ENCODE measurements around the gene FKBP15.
"Not testable (repeated sequence)": the region's sequence is repeated elsewhere in the genome, so short reads cannot be mapped to it uniquely, and the experiment has no call there.

The FKBP15 gene

DNA sequence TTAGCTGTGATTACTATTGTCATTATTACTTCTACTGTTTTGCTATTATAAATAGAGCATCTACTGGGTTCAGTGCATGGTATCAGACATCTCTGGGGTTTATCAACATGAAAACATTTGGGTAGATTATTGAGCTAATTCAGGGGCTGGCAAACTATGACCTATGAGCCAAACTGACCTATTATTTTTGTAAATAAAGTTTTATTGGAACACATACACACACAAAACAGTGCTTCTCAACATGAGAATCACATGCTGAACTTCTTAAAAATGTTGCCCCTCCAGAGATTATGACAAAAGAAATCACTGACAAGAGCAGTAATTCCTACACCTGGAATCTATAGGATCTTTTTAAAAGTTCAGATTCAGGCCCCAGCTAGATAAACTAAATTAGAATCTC is 39.9 kb downstream of the FKBP15 start:
- DNase-seq = no peak

DNA sequence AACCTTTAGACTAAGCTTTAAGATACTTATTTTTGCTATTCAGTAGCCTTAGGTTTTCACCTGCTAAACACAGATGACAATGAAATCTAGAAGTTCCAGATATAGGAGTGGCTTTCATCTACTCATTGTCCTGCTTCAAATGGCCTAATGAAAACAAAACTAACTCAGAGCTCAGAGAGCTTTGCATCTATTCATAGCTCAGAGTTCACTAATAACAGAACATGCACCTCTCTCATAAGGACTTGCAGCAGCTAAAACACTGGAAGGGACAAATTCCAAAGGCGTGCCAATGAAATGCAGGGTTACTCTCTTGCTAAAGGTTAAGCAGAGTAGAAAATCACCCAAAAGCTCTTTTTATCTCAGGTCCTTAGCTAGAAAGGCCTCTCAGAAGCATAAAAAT is 41.2 kb downstream of the FKBP15 start:
- no peak for DNase-seq

DNA sequence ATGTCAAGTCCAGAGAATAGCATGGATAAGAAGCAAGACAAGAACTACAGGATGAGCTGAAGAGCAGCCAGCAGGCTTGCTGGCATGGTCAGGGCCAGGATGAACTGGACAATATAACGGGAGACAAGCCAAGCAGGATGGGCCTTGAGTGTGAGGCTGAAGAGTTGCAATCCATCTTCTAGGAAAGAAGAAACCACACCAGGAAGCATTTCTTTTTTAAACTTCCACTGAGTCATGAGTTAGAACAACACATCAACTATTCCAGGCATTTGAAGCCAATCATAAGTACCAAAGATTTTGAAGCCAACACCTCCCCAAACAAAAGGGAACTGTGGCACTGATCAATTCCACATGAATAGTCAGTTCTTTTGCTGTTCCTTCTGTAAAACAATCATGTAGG is 43.0 kb downstream of the FKBP15 start:
- no peak for DNase-seq

DNA sequence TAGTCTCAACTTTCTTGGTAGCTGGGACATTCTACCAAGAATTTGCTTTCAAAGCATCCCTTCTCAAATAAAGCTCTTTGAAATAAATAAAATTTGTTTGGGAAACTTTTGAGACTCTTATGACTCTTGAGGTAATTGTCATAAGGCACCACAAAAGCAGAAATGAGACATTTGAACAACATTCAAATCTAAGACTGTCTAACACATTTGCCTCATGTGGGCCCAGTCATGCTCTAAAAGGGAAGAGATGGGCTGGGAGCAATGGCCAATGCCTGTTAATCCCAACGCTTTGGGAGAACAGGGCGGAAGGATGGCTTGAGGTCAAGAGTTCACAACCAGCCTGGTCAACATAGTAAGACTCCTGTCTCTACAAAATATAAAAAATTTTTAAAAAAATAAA is 43.8 kb downstream of the FKBP15 start:
- no peak for DNase-seq

DNA sequence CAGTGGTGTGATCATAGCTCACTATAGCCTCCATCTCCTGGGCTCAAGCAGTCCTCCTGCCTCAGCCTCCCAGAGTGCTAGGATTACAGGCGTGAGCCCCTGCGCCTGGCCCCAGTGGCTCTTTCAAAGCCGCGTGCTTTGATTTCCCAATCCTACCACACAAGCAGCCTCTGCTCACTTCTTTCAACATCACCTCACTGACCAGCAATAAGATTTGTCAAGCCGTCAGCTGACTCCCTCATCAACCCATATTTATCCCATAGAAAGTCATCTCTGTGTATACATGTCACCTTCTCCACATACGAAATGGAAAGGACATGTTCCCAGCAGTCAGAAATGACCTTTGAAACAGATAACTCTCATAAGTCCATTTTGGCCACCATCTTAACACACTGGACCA is 44.3 kb downstream of the FKBP15 start:
- DNase-seq = no peak

DNA sequence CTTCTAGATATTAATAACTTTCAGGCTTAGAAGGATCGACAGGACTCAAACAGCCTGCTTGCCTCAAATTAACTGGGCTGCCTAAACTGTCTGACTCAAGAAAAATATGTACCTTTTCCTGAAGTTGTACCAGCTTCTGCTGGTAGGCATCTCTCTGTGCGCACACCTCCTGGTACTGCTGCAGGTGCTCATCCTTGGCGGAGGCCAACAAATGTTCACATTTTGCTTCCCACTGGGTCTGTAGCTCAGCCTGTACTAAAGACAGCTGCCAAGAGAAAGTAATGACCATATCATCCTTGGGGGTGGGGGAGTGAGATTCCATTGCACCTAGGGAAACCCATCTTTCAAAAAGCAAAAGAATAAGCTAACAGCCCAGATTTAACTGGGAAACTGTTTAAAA is 47.7 kb downstream of the FKBP15 start:
- no peak for DNase-seq

DNA sequence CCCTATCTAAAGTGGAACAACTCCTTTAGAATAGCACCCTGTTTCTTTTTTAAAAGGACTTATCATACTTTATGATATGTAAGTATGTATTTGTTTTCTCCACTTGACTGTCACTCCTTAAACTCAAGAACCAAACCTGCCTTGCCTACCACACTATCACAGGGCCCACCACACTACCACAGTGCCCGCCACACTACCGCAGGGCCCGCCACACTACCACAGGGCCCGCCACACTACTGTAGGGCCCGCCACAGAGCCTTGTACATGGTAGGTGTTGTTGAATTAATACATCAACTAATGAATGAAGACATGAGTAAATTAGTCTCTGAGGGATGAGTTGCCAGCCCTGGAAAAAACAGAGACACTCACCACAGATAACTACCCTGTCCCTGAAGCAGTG is 52.3 kb downstream of the FKBP15 start:
- no peak for DNase-seq

DNA sequence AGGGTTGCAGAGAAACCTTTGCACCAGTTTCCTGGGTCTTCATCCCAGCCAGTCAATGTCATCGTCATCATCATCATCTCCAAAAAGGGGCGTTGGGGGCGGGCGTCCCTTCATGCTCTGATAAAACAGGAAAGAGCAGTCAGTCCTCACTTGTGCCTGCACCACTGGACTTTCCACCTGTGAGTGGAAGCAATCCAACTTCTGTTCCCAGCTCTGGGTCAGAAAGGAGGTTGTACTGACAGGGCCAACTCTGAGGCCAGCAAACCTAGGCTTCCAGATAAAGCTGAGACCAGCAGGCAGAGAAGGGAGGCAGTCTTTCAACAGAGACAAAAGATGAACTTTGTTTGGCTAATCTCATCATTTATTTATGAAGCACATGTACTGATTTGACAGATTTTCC is 55.0 kb downstream of the FKBP15 start:
- DNase-seq = no peak

DNA sequence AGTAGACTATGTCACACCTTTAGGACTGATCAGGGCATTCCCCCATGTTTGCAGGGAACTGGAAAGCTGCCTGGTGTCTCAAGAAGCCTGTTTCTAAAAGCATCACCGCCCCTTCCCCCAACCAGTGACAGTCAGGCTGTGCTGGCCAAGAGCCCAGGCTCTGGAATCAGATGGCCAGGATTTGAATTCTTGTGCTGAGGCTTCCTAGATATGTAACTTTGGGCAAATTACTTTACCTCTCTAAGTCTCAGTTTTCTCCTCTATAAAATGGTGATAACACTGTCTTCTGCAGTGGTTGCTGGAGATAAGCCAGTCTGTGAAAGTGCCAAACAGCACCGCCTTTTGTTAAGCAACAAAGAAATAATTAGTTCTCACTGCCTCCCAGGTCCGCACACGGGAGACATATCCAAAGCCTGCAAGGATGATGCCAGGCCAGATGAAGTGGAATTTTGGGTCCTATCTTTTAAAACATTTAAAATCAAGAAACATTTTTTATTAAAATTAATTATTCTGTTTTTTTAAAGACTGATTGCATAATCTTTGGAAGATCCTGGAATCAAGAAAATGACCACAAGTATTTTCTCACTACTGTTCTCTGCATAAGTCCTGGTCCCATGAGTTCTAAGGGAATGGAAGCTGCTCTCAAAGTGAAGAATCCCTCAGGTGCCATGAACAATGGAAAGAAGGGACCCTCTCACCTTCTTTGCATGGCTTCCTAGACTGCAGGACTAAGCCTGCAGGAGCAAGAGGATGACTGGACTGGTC is 56.4 kb downstream of the FKBP15 start:
- DNase-seq = no peak

DNA sequence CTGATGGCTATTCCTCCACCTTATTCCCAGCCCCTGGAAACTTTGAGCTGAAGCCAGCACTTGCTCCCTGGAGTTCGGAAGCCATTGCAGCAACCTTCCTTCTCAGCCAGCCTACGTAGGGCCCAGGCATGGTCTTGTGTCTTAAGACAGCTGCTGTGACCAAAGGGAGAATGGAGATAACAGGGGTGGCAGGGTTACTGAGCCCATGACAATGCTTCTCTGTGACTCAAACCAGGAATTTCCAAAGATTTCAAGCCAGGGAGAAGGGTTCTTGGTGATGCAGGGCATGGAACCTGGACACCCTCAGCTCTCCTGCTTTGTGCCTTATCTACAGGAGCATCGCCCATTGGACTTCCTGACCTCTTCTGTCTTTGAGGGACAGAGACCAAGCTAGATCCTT is 58.1 kb downstream of the FKBP15 start:
- DNase-seq = no peak

DNA sequence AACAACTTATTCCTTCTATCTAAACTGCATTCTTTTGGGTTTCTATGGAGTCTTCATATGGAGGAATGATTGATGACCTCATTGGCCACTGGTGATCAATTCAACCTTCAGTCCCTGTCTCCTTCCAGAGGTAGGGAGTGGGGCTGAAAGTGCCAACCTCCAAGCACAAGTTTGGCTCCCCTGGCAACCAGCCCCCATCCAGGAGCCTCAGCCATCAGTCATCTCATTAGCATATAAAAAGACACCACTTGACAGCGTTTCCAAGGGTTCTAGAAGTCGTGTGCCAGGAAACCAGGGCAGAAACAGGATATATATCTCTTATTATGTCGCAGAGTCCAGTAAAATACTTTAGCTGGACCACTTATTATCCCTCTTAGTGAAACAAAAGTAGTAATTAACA is 60.5 kb downstream of the FKBP15 start:
- no peak for DNase-seq

DNA sequence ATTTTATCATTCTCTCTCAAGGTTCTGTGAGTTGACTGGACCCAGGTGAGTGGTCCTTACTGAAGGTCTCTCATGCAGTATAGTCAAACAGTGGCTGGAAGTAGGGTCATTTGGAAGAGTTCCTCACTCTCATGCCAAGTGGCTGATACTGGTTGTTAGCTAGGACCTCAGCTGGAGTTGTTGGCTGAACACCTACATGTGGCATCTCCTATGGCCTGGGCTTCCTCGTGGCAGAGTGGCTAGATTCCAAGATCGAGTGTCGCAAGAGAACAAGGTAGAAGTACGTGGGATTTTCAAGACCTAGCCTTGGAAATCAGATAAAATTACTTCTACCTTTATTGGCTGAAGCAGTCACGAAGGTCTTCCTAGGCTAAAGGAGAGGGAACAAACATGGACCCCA is 62.6 kb downstream of the FKBP15 start:
- no peak for DNase-seq

DNA sequence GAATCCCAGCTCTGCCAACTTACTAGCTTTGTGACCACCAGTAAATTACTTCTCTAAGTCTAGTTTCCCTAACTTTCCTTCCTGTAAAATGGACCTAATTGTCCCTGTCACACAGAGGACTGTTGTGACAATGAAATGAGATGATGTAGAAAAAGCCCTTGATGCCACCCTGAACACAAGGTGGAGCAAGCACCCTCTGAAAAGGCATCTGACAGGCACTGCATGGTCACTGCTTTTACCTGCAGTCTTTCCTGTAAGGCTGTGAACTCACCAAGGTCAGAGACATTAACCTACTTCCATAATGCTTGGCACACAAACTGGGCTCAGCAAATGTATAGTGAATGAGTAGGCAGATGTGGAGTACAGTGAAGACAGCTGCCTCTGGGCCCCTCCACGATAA is 64.2 kb downstream of the FKBP15 start:
- no peak for DNase-seq

DNA sequence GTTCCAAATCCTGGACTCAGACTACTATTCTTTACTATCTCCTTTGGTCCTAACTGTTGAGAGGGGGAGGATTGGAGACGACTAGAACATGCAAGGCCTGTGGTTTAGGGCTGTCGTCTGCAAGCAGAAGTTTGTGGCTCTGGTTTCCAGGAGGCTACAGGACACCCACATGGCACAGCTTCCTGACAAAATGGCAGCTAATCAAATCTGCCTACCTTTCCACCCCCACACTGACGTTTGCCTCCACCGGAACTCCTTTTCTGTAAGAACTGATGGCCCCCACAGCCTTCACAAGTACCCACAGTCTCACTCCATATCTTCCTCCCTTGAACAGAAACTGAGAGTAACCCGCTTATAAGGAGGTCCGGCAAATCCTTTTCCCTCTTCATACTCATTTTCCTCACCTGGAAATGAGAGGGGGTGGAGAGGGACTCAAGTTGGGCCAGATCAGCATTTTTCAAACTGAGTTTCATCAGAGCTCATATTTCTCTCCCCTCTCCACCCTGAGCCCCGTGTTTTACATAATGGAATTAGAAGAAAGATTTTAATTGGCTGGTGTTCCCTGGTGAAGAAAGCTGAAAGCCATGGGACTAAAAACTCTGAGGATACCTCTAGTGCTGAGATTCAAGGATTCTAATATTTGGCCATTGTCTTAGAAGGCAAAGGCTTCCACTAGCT is 65.0 kb downstream of the FKBP15 start:
- DNase-seq = no peak

DNA sequence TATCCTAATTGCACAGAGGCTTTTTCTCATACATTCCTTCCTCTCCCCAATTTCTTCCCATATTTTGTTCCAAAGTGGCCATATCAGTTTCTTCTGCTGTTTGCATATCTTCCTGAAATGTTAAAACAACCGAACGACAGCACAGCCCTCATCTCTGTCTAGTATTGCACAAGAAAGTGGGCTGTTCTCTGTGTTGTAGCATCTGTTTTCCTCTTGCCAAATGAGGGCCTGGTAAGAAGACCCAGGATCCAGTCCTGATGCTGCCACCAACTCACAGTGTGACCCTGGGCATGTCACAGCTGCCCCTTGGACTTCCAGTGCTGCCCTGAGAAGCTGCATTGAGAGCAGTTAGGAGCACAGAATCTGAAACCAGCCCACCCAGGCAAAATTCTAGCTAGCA is 66.1 kb downstream of the FKBP15 start:
- no peak for DNase-seq

DNA sequence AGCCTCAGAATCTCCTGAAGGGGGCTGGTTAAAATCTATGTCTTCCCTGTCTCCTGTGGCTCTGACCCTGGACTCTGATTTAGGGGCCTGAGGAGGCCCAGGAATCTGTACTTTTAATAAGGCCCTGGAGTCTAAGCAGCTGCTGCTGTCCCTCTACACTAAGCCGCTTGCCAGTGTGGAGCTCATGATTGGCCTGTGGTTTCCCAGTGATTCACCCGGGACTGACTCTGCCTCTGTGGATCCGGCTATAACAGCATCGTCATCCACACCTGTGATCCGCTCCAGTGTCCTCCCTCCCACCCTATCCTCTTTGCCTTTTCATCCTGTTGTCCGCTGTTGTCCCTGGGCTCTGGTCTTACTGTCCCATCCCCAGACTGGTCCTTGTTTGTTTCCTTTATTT is 66.6 kb downstream of the FKBP15 start:
- no peak for DNase-seq

DNA sequence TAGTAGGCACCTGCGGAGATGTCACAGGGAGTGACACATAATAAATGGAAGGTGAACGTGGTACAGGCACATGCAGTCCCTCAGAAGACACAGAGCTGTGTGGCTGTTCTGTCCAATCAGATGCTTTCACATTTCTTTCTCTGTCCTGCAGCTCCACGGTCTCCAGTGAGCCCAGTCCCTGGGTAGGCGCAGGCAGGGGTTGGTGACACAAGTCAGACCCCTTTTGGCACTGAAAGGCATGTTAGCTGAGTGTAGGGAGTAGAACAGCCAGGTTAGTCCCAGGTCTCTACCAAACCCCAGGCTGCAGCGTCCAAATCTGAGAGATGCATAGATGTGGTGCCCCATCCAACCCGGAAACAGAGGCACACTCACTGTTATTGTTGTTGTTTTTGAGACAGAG is 67.5 kb downstream of the FKBP15 start:
- DNase-seq = no peak

DNA sequence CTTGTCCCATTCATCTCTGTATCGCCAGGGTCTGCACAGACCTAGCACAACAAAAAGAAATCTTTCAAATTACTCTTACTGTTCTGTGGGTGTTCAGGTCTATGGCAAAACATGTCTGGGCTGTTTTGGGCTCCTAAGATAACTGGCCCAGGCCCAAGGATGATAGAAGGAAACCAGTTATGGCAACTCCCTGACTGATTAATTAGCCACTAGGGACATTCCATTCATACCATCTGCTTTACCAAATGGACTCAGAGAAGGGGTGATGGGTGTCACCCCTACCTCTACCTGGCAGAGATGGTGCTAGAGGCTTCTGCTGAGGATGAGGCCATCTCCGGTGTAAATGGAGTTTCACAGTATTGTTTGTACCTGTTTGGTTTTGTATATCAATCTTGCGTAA is 68.4 kb downstream of the FKBP15 start:
- DNase-seq = no peak

DNA sequence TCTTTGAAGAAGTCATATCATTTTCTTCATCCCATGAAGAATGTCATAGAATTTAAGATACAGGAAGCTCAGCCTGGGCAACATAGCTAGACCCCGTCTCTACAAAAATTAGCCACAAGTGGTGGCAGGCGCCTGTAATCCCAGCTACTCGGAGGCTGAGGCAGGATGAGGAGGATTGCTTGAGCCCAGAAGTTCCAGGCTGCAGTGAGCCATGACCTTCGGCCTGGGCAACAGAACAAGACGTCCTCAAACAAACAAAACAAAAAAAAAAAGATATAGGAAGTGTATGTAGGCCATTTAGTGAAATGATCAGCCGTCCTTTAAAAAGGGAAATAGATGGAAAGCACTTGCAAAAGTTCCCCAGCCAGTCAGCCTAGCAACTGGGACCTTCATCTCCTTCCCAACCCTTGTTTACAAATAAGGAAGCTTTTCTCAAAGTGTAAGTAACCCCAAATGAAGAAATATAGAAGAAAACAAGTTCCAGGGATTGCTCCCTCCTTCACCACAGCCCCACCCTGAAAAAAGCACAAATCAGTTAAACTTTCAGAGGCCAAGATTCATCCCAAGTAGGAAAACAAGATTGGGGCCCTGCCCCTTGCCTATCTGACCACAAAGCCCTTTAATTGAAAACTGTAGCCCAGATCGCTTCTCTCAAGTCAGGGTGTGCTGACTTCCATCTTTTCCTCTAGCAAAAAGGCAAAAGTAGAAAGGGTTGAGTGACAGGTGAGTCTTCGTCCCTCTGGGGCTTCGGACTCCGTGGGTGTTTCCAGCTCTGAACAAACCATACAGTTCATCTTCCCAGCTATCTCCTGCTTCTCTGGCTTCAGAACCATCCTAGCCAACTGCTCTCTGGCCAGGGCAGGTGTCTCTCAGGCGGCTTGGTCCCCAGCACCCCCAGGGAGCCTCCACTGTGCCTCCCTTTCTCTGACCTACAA is 69.1 kb downstream of the FKBP15 start:
- DNase-seq = no peak

DNA sequence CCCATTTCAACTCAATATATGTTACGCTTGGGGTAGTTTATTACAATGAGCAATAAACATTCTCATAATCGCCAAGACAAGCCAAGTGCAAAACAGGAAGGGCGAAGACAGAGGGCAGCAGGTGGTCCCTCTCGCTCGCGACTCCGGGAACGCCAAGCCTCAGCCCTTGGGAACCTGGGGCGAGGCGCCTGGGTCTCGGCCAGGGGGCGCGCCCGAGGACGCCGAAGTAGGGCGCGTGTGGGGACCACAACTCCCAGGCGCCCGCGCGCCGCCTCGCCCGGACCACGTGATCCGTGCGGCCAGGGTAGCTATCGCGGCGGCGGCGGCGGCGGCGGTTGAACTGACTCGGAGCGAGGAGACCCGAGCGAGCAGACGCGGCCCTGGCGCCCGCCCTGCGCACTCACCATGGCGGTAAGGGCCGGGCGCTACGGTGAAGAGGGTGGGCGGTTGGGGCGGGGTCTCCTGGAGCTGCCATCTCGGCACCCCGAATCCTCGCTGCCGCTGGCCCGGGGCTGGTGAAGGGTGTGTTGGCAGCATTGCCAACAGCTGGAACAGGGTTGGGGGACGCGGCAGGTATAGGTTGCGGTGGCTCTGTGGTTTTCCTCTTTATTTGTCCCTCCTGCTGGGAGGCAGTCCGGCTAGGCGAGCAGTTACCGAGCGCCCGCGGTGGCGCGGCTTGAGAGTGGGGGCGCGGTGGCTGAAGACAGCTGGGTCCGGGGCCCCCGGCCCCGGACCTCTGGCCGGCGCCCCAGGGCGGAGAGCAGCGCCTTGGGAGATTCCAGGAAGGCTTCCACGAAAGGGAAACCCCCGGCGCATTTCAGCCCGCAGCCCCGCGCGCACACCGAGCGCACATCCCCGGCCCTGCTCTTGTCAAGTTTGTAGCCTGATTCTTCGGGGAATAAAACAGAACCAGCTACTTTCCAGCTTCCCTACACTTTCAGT is 70.1 kb downstream of the FKBP15 start, which contains the start of gene SLC31A2:
Gene SLC31A2, plus strand, starts transcription at position 338 of the 942 bp plus-strand sequence. Its CDS starts 68 bp downstream, at position 406.
- peak; percentile 72 for DNase-seq

DNA sequence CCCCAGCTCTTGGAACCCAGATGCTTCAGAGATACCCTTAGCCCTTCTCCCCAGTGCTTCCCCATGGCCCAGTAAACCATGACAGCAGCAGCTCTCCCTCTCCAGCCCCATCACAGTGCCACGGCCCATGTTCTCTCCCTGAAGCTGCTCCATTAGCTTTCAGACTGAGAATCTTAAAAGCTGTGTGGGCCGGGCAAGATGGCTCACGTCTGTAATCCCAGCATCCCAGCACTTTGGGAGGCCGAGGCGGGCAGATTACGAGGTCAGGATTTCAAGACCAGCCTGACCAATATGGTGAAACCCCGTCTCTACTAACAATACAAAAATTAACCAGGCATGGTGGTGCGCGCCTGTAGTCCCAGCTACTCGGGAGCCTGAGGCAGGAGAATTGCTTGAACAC is 71.5 kb downstream of the FKBP15 start:
- not testable (repeated sequence) for DNase-seq

DNA sequence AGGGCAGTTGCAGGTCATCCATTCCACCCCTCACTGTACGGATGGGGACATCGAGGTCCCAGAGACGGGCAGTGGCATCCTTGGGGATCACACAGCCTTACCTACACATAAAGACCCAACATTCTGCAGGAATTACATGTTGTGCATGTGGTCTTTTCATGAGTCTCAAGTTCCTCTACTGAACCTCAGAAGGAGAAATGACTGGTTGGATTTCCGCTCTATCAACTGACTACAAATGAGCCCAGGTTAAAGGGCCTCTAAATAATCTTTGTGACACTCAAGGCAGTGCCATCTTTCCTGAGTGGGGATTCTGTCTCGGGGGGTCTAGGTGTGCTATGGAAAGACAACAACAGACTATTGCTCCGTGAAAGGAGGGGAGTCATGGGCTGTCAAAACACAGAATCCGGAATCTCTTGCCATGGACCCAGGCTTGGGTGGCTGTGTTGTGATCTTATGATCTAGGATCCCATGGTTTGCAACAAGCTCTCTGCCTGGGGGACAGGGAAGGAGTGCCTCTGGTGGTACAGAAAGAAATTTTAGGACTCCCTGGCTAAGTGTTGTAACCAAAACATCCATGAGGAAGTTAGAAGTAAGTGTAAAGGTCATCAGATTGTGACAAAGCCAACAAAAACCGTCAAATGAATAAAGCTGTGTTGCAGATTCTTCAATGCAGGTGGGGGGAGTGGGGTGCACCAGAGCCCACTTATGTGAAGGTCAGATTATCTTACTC is 72.1 kb downstream of the FKBP15 start:
- no peak for DNase-seq
